SK-N-SH treated with all-trans-retinoic acid at 6 μM for 48 hours (cell line): ENCODE measurements around the gene APBA2.

Experiments used
- ATAC-seq: fragments of 200-7000 bp; cut with Tn5 transposase; 3 replicates; pipeline ENCODE4 v1.9.1; 2020; ENCODE audit warnings: mild to moderate bottlenecking, moderate library complexity
- BACH2 ChIP-seq: fragments of 250-450 bp; sonication (Bioruptor Pico); IDR thresholded peaks from 2 replicates; pipeline ENCODE4 v1.9.0; 2021; ENCODE audit warnings: mild to moderate bottlenecking, borderline replicate concordance
- CSDC2 ChIP-seq: fragments of 250-450 bp; sonication (Bioruptor Pico); IDR thresholded peaks from 2 replicates; pipeline ENCODE4 v1.5.0; 2020; ENCODE audit warnings: mild to moderate bottlenecking, moderate library complexity
- CSRNP3 ChIP-seq: fragments of 250-450 bp; sonication (Bioruptor Pico); IDR thresholded peaks from 2 replicates; pipeline ENCODE4 v1.5.1; 2021; ENCODE audit warnings: mild to moderate bottlenecking, moderate library complexity
- ESRRG ChIP-seq: fragments of 250-450 bp; sonication (Bioruptor Pico); IDR thresholded peaks from 2 replicates; pipeline ENCODE4 v1.6.1; 2021; ENCODE audit warnings: mild to moderate bottlenecking
- GLIS3 ChIP-seq: fragments of 250-450 bp; sonication (Bioruptor Pico); IDR thresholded peaks from 2 replicates; pipeline ENCODE4 v1.5.0; 2020; ENCODE audit warnings: mild to moderate bottlenecking, moderate library complexity
- OSR1 ChIP-seq: fragments of 250-450 bp; sonication (Bioruptor Pico); IDR thresholded peaks from 2 replicates; pipeline ENCODE4 v1.8.0; 2022; ENCODE audit warnings: moderate library complexity, mild to moderate bottlenecking, inconsistent platforms
- PATZ1 ChIP-seq: fragments of 250-450 bp; sonication (Bioruptor Pico); IDR thresholded peaks from 2 replicates; pipeline ENCODE4 v1.8.0; 2020; ENCODE audit warnings: mild to moderate bottlenecking, moderate library complexity, borderline replicate concordance
- RARB ChIP-seq: fragments of 250-450 bp; sonication (Bioruptor Pico); IDR thresholded peaks from 2 replicates; pipeline ENCODE4 v1.8.0; 2021; ENCODE audit warnings: mild to moderate bottlenecking, moderate library complexity
- SNAI2 ChIP-seq: fragments of 250-450 bp; sonication (Bioruptor Pico); IDR thresholded peaks from 2 replicates; pipeline ENCODE4 v1.5.0; 2020; ENCODE audit warnings: mild to moderate bottlenecking, moderate library complexity
- TCF4 ChIP-seq: fragments of 250-450 bp; sonication (Bioruptor Pico); IDR thresholded peaks from 2 replicates; pipeline ENCODE4 v1.8.0; 2021; ENCODE audit warnings: mild to moderate bottlenecking, moderate library complexity, borderline replicate concordance
- TOX ChIP-seq: fragments of 250-450 bp; sonication (Bioruptor Pico); IDR thresholded peaks from 2 replicates; pipeline ENCODE4 v1.8.0; 2021; ENCODE audit warnings: mild to moderate bottlenecking, moderate library complexity, borderline replicate concordance
- TSHZ2 ChIP-seq: fragments of 250-450 bp; sonication (Bioruptor Pico); IDR thresholded peaks from 2 replicates; pipeline ENCODE4 v1.5.0; 2020; ENCODE audit warnings: mild to moderate bottlenecking, moderate library complexity
- ZC3H10 ChIP-seq: fragments of 250-450 bp; sonication (Bioruptor Pico); IDR thresholded peaks from 2 replicates; pipeline ENCODE4 v1.5.1; 2021; ENCODE audit warnings: mild to moderate bottlenecking, moderate library complexity
- ZFP3 ChIP-seq: fragments of 250-450 bp; sonication (Bioruptor Pico); IDR thresholded peaks from 2 replicates; pipeline ENCODE4 v1.5.0; 2020; ENCODE audit warnings: mild to moderate bottlenecking, moderate library complexity
- ZFP30 ChIP-seq: fragments of 450-650 bp; formaldehyde crosslinking; IDR thresholded peaks from 2 replicates; pipeline ENCODE4 v1.5.0; 2022; ENCODE audit warnings: mild to moderate bottlenecking, moderate library complexity
- ZNF565 ChIP-seq: fragments of 450-650 bp; formaldehyde crosslinking; conservative IDR thresholded peaks from 2 replicates; pipeline ENCODE4 v1.5.0; 2020; ENCODE audit warnings: low read depth, mild to moderate bottlenecking, moderate library complexity
- ZNF70 ChIP-seq: fragments of 450-650 bp; formaldehyde crosslinking; IDR thresholded peaks from 2 replicates; pipeline ENCODE4 v1.5.0; 2020; ENCODE audit warnings: mild to moderate bottlenecking, moderate library complexity
- ZNF8 ChIP-seq: fragments of 450-650 bp; formaldehyde crosslinking; IDR thresholded peaks from 2 replicates; pipeline ENCODE4 v1.5.0; 2020; ENCODE audit warnings: mild to moderate bottlenecking, moderate library complexity

The APBA2 gene

GRCh38 chr15:29093696-29094343 lies 208.0 kb downstream of the APBA2 start:
- no peak for ATAC-seq
- TF ChIP-seq RARB, result no peak
- no peak for TF ChIP-seq ZFP30
- TF ChIP-seq TSHZ2, result no peak
- TF ChIP-seq SNAI2, result no peak
- no peak for TF ChIP-seq GLIS3 (CRISPR knock-in tag)
- no peak for TF ChIP-seq CSDC2 (CRISPR knock-in tag)
- TF ChIP-seq ZFP3, result no peak
- TF ChIP-seq ZNF8 (CRISPR knock-in tag), result no peak
- TF ChIP-seq CSRNP3, result no peak
- no peak for TF ChIP-seq TOX (CRISPR knock-in tag)
- TF ChIP-seq OSR1 (CRISPR knock-in tag), result no peak
- no peak for TF ChIP-seq ESRRG
- TF ChIP-seq ZC3H10 (CRISPR knock-in tag), result no peak
- TF ChIP-seq, all 23 proteins: peak for 0

GRCh38 chr15:29094711-29095110 lies 208.9 kb downstream of the APBA2 start:
- ATAC-seq, result no peak
- no peak for TF ChIP-seq CSRNP3
- TF ChIP-seq BACH2 (CRISPR knock-in tag), result no peak
- TF ChIP-seq ZC3H10 (CRISPR knock-in tag), result no peak
- no peak for TF ChIP-seq ZNF565 (CRISPR knock-in tag)
- TF ChIP-seq TOX (CRISPR knock-in tag), result no peak
- no peak for TF ChIP-seq TSHZ2

- no peak for ATAC-seq
- TF ChIP-seq GLIS3 (CRISPR knock-in tag) (no peak), ZNF70 (CRISPR knock-in tag) (no peak), TCF4 (CRISPR knock-in tag) (no peak), ZNF8 (CRISPR knock-in tag) (no peak), RARB (no peak), ZFP30 (no peak), BACH2 (CRISPR knock-in tag) (no peak), ZFP3 (no peak), TSHZ2 (no peak), ZNF565 (CRISPR knock-in tag) (no peak), PATZ1 (no peak), TOX (CRISPR knock-in tag) (no peak), OSR1 (CRISPR knock-in tag) (no peak), ZC3H10 (CRISPR knock-in tag) (no peak), CSDC2 (CRISPR knock-in tag) (no peak)
Measured at GRCh38 chr15:29095746-29096145, 210.0 kb downstream of the APBA2 start.
